ENCODE data around the gene RITA1. TPM values are rescaled to one million over a fixed set of nuclear protein-coding genes. Genes with fewer than 3 reads are reported as not detected.

RITA1 gene
- total RNA-seq, 3 donors from 2014 or later, result 13.0 to 17.0 (median 14.9) TPM

GRCh38 chr12:113237748-113238147 is 52.2 kb downstream of the RITA1 start:
- intact Hi-C loops (cut with DNase I, micrococcal nuclease), result no loop called here
- no peak for TF ChIP-seq CTCF (IDR thresholded peaks at IDR 0.05)
- peak; percentile 36 for ATAC-seq
- Histone ChIP-seq H3K36me3 (ENCODE audit: low read depth) (no peaks in the 10 kb centered on the region), H3K9me3 (no peaks in the 10 kb centered on the region), H3K4me3 (no peak overlapping the region), H3K4me1 (ENCODE audit: low read depth) (peaks cover 59% of the 10 kb centered on the region)
- no peak for DNase-seq

- no peak overlapping the region for H3K4me3 ChIP-seq
- H3K4me1 ChIP-seq (ENCODE audit: low read depth), result peaks cover 64% of the 10 kb centered on the region
- DNase-seq (no peak), ATAC-seq (no peak)
- intact Hi-C loops (cut with DNase I, micrococcal nuclease), result no loop called here
- no peaks in the 10 kb centered on the region for H3K36me3 ChIP-seq (ENCODE audit: low read depth)
- no peak for TF ChIP-seq CTCF (IDR thresholded peaks at IDR 0.05)
- no peaks in the 10 kb centered on the region for H3K9me3 ChIP-seq
These were observed 52.8 kb downstream of the RITA1 start for GRCh38 chr12:113238309-113238708.

- H3K36me3 ChIP-seq (ENCODE audit: low read depth), result no peaks in the 10 kb centered on the region
- peak; percentile 22 for ATAC-seq
These were observed 53.8 kb downstream of the RITA1 start for GRCh38 chr12:113239288-113239771.

GRCh38 chr12:113239811-113240331 is 54.4 kb downstream of the RITA1 start:
- DNase-seq (peak; percentile 74 to 87 (median 78)), ATAC-seq (peak; percentile 63)
- intact Hi-C loops (cut with DNase I, micrococcal nuclease), result no loop called here
- H3K9me3 ChIP-seq, result no peaks in the 10 kb centered on the region
- H3K36me3 ChIP-seq (ENCODE audit: low read depth), result no peaks in the 10 kb centered on the region
- H3K4me3 ChIP-seq, result no peak overlapping the region
- H3K4me1 ChIP-seq (ENCODE audit: low read depth), result peaks cover 80% of the 10 kb centered on the region
- no peak for TF ChIP-seq CTCF (IDR thresholded peaks at IDR 0.05)

More at GRCh38 chr12:113239288-113239771, 53.8 kb downstream of the RITA1 start:
- Histone ChIP-seq H3K9me3 (no peaks in the 10 kb centered on the region), H3K4me3 (no peak overlapping the region), H3K4me1 (ENCODE audit: low read depth) (peaks cover 75% of the 10 kb centered on the region)
- DNase-seq, result no peak
- TF ChIP-seq CTCF (IDR thresholded peaks at IDR 0.05), result no peak
- intact Hi-C loops (cut with DNase I, micrococcal nuclease), result no loop called here

- Histone ChIP-seq H3K4me3 (no peak overlapping the region), H3K36me3 (ENCODE audit: low read depth) (no peaks in the 10 kb centered on the region), H3K4me1 (ENCODE audit: low read depth) (peaks cover 83% of the 10 kb centered on the region), H3K9me3 (no peaks in the 10 kb centered on the region)
- no peak for ATAC-seq
- no peak for TF ChIP-seq CTCF (IDR thresholded peaks at IDR 0.05)
- intact Hi-C loops (cut with DNase I, micrococcal nuclease), result no loop called here
- DNase-seq, result no peak
These were observed 54.9 kb downstream of the RITA1 start for GRCh38 chr12:113240395-113240794.
